HCT116 (cell line): Measurements from ENCODE around the gene HOXA13. TPM values are rescaled to one million over a fixed set of nuclear protein-coding genes. Genes with fewer than 3 reads are reported as not detected.

Experiments
- ATAC-seq: fragments of 200-7000 bp; cut with Tn5 transposase; 2 replicates; pipeline ENCODE4 v1.9.1; 2020; ENCODE audit warnings: mild to moderate bottlenecking, moderate library complexity
- BruUV-seq: library from RNA; stranded (reverse); fragments of 400-500 nt; replicated peaks from 2 replicates; lab custom pipeline; 2021; lab: Mats Ljungman, UMichigan
- CTCF ChIA-PET: fragments of 300-600 bp; sonication (Branson Sonifier 250); formaldehyde crosslinking; loops from one replicate; lab custom pipeline; 2021; ENCODE audit warnings: antibody characterized with exemption; lab: Charles Lee
- POLR2A ChIA-PET: fragments of 300-600, 350-600 bp; sonication (Branson Sonifier 250); formaldehyde crosslinking; loops from one replicate; lab custom pipeline; 2021; ENCODE audit warnings: antibody characterized with exemption; lab: Charles Lee
- RAD21 ChIA-PET, 2 experiments: fragments of 300-600 bp; sonication (Branson Sonifier 250); formaldehyde crosslinking; loops; one replicate each; lab custom pipeline; 2023; ENCODE audit warnings: low total read pairs in 2 of 2; ENCODE audit not compliant: uncharacterized antibody in 2 of 2, unreplicated experiment in 2 of 2, low non-redundant PET in 1 of 2; lab: Charles Lee
- DNase-seq: peaks from one replicate; pipeline ENCODE4 v3.0.0-alpha.2; 2010; ENCODE audit warnings: low read depth, low spot score
- H2AFZ ChIP-seq: fragments of 200-600 bp; shearing (Covaris generic), sonication (generic); 2 replicates; pipeline ENCODE4 v1.6.1; 2017; ENCODE audit warnings: low read depth, mixed run types, mixed read lengths, antibody characterized with exemption, low read length; ENCODE audit not compliant: poor library complexity, severe bottlenecking
- H3K27ac ChIP-seq: 2 replicates; pipeline ENCODE4 v1.5.1; 2012; ENCODE audit warnings: low read depth, low read length
- H3K27me3 ChIP-seq: fragments of 200-600 bp; sonication (generic); 2 replicates; pipeline ENCODE4 v1.6.1; 2016; ENCODE audit warnings: mixed run types, low read length, mixed read lengths; ENCODE audit not compliant: insufficient read depth
- H3K36me3 ChIP-seq, 2 experiments: fragments of 200-500 bp in 1 of 2; fragments of 200-600 bp in 1 of 2; sonication (Bioruptor generic) in 1 of 2; sonication (generic) in 1 of 2; 2 replicates each; pipeline versions ENCODE4 v1.5.1 to v1.6.1; 2014 to 2016; ENCODE audit warnings: low read length in 2 of 2, inconsistent platforms in 1 of 2, mixed read lengths in 1 of 2, mixed run types in 1 of 2; ENCODE audit not compliant: insufficient read depth in 2 of 2, control insufficient read depth in 1 of 2
- H3K4me1 ChIP-seq, 2 experiments: fragments of 200-600 bp in 1 of 2; sonication (generic) in 1 of 2; 2 replicates each; pipeline versions ENCODE4 v1.5.1 to v1.6.1; 2012 to 2017; ENCODE audit warnings: low read length in 2 of 2, inconsistent platforms in 1 of 2, mild to moderate bottlenecking in 1 of 2, mixed read lengths in 1 of 2, mixed run types in 1 of 2, moderate library complexity in 1 of 2; ENCODE audit not compliant: insufficient read depth in 2 of 2, control insufficient read depth in 1 of 2
- H3K4me2 ChIP-seq: fragments of 200-600 bp; sonication (generic); 2 replicates; pipeline ENCODE4 v1.6.1; 2017; ENCODE audit warnings: mixed run types, low read length, mixed read lengths
- H3K4me3 ChIP-seq, 2 experiments: fragments of 200-600 bp in 1 of 2; sonication (generic) in 1 of 2; replicated peaks in 1 of 2; 2 replicates each; pipeline ENCODE4 v1.5.1; 2011 to 2016; ENCODE audit warnings: low read length in 2 of 2, control low read depth in 1 of 2, low read depth in 1 of 2, mild to moderate bottlenecking in 1 of 2, mixed read lengths in 1 of 2, mixed run types in 1 of 2
- H3K79me2 ChIP-seq: fragments of 200-600 bp; sonication (generic); 2 replicates; pipeline ENCODE4 v1.6.1; 2017; ENCODE audit warnings: mild to moderate bottlenecking, mixed run types, low read length, moderate library complexity, mixed read lengths; ENCODE audit not compliant: insufficient read depth
- H3K9ac ChIP-seq: fragments of 200-600 bp; sonication (generic); 2 replicates; pipeline ENCODE4 v1.6.1; 2016; ENCODE audit warnings: low read length, mixed read lengths
- H3K9me2 ChIP-seq: fragments of 200-600 bp; sonication (generic), shearing (Covaris generic); 2 replicates; pipeline ENCODE4 v1.6.1; 2017; ENCODE audit warnings: mixed run types, mild to moderate bottlenecking, moderate library complexity; ENCODE audit not compliant: insufficient read depth
- H3K9me3 ChIP-seq, 2 experiments: fragments of 200-500 bp in 1 of 2; fragments of 200-600 bp in 1 of 2; sonication (Bioruptor generic) in 1 of 2; sonication (generic) in 1 of 2; 2 replicates each; pipeline ENCODE4 v1.6.1; 2014 to 2017; ENCODE audit warnings: low read length in 2 of 2, mixed read lengths in 2 of 2, inconsistent platforms in 1 of 2, low read depth in 1 of 2, mild to moderate bottlenecking in 1 of 2, mixed run types in 1 of 2, moderate library complexity in 1 of 2; ENCODE audit not compliant: control insufficient read depth in 1 of 2, insufficient read depth in 1 of 2
- H4K20me1 ChIP-seq: fragments of 200-600 bp; sonication (generic), shearing (Covaris generic); 2 replicates; pipeline ENCODE4 v1.6.1; 2017; ENCODE audit warnings: mixed run types, mild to moderate bottlenecking, moderate library complexity; ENCODE audit not compliant: insufficient read depth
- CBX3 ChIP-seq: IDR thresholded peaks from 2 replicates; pipeline ENCODE4 v1.6.1; 2012; ENCODE audit warnings: low read depth
- ELF1 ChIP-seq: IDR thresholded peaks from 2 replicates; pipeline ENCODE4 v1.6.1; 2012; ENCODE audit warnings: low read depth, borderline replicate concordance
- FOSL1 ChIP-seq: IDR thresholded peaks from 2 replicates; pipeline ENCODE4 v1.6.1; 2012; ENCODE audit warnings: low read depth
- POLR2A ChIP-seq: IDR thresholded peaks from 2 replicates; pipeline ENCODE4 v1.7.0; 2011; ENCODE audit warnings: borderline replicate concordance; ENCODE audit not compliant: insufficient read depth, insufficient read length; ENCODE audit errors: extremely low read depth
- POLR2AphosphoS5 ChIP-seq: IDR thresholded peaks from 2 replicates; pipeline ENCODE4 v1.6.1; 2011; ENCODE audit warnings: mild to moderate bottlenecking, low read depth, low read length, moderate library complexity
- SIN3A ChIP-seq: IDR thresholded peaks from 2 replicates; pipeline ENCODE4 v1.6.1; 2012; ENCODE audit warnings: low read depth
- SP1 ChIP-seq: IDR thresholded peaks from 2 replicates; pipeline ENCODE4 v1.6.1; 2012; ENCODE audit warnings: low read depth
- TCF7L2 ChIP-seq: IDR thresholded peaks from 2 replicates; pipeline ENCODE4 v1.7.0; 2011; ENCODE audit warnings: borderline replicate concordance, inconsistent platforms; ENCODE audit not compliant: insufficient read depth, insufficient read length; ENCODE audit errors: extremely low read depth
- YY1 ChIP-seq: IDR thresholded peaks from 2 replicates; pipeline ENCODE4 v1.6.1; 2011; ENCODE audit warnings: low read length, low read depth, moderate library complexity, mild to moderate bottlenecking; ENCODE audit not compliant: insufficient replicate concordance; ENCODE audit errors: extremely low read depth
- ZFX ChIP-seq: fragments of 450-650 bp; IDR thresholded peaks from 2 replicates; pipeline ENCODE4 v1.6.1; 2017
- intact Hi-C: fragments of 100-400 bp; cut with micrococcal nuclease; formaldehyde crosslinking; loops from 2 replicates; pipeline ENCODE4 v1.10.0; 2022
- total RNA-seq: library from RNA; stranded (reverse); gene quantifications from one replicate; pipeline ENCODE4 v1.2.1, GENCODE V29; 2021; ENCODE audit not compliant: unreplicated experiment
- TF ChIP-seq, protein P1 (sequence below): IDR thresholded peaks from 2 replicates; pipeline ENCODE4 v1.6.1; 2012
- TF ChIP-seq, protein P2 (sequence below), 3 experiments: fragments of 200-600 bp in 1 of 3; sonication (generic) in 1 of 3; IDR thresholded peaks in 2 of 3; conservative IDR thresholded peaks in 1 of 3; 2 replicates each; pipeline ENCODE4 v1.5.1; 2012 to 2017; ENCODE audit warnings: low read depth in 2 of 3, low read length in 2 of 3, antibody characterized with exemption in 1 of 3, borderline replicate concordance in 1 of 3, control low read depth in 1 of 3, mild to moderate bottlenecking in 1 of 3, mixed read lengths in 1 of 3, mixed run types in 1 of 3, moderate library complexity in 1 of 3; ENCODE audit not compliant: insufficient read depth in 1 of 3

HOXA13 gene
- total RNA-seq, 1 experiment from 2014 or later = 3.6 TPM

DNA sequence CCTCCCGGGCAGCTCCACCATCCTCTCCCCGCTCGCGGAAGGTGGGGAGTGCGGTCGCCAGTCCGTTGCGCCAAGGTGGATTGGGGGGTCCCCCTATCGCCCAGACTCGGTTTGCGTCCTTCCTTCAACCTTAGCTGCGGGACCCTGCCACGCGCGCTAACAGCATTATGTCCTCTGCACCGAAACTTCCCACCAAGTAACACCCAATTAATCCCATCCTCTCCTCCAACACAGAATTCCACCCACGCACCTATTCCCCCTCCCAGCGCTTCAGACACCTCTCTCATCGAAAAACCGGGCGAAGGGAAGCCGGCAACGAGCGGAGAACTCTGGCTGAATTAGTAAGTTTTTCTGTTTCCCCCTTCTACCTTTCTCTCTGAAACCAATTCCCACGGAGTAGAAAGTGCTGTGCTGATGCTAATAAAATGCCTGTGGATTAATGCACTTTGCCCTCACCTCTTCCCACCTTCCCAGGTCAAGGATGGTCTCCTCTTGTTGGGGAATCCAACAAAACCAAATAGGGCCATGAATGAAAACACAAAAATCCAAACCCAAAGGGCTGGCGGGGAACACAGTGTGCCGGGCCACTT is 48.5 kb downstream of the HOXA13 start:
- BruUV-seq = no TSS peak
- Histone ChIP-seq H2AFZ (peak overlapping the region; percentile 63), H3K79me2 (peaks cover 57% of the 10 kb centered on the region), H3K27ac (peak overlapping the region; percentile 82), H3K4me3 (peak overlapping the region; percentile 60 to 71), H3K9me3 (no peaks in the 10 kb centered on the region), H4K20me1 (no peaks in the 10 kb centered on the region), H3K4me1 (peaks cover 30 to 70% of the 10 kb centered on the region in 2 experiments), H3K9ac (peak overlapping the region; percentile 74), H3K27me3 (no peaks in the 10 kb centered on the region), H3K4me2 (peak overlapping the region; percentile 95), H3K9me2 (no peaks in the 10 kb centered on the region), H3K36me3 (no peaks in the 10 kb centered on the region)
- ChIA-PET CTCF (interaction anchor here (1.1 to 3.7 kb wide), 7 partner anchors 10 to 470 kb away, joined by 3 to 27 read pairs (median 5); no protein-coding TSS in a partner anchor), RAD21 (interaction anchor here in 1 of 2 experiments (1.2 kb wide), 1 partner anchor 9 kb away, joined by 3 read pairs; no protein-coding TSS in a partner anchor), POLR2A (interaction anchor here (1.1 to 2.5 kb wide), 4 partner anchors 10 to 471 kb away, joined by 3 to 8 read pairs (median 5); no protein-coding TSS in a partner anchor)
- ATAC-seq = no peak
- no peak for DNase-seq
- intact Hi-C loops = loop anchor here (5.0 kb wide), 1 partner anchor 299 kb away; no protein-coding TSS in a partner anchor
- TF ChIP-seq ELF1 (no peak), POLR2A (peak; percentile 23)

DNA sequence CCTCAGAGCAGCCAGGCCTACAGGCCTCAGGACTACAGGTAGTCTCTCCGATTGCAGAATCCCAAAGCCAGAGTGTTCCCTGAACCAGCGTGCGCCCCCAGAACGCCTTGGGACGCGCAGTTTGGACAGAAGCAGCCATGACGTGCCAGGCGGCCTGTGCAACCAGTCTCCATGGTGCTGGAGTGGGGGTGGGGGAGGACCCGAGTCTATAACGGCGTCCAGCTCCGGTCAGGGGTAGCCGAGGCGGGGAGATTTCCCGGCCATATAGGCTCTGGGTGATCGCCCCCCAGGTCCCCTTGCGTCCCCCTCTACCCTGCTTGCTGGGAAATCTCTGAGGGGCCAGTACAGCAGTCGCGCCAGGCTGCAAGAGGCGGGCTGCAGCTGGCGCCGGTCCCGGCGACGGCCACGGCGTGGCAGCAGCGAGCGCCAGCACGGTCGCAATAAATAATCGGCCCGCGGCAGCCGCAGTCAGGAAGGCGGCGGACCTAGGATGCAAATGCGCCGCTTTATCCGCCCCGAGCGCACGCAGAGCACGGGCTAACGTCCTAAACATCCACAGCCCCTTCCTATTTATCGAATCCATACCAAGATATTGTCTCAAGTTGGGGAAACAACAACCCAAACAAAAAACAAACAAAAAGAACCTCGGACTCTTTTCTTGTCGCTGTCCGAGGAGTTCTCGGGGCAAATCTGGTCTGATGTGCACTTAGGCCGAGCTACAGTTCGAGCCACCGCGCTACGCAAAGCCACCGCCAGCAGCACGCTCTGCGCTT is 49.1 kb downstream of the HOXA13 start:
- DNase-seq = no peak
- no peaks in the 10 kb centered on the region for H3K36me3 ChIP-seq
- peak overlapping the region; percentile 60 to 71 for H3K4me3 ChIP-seq
- ChIA-PET POLR2A (interaction anchor here (0.8 to 2.5 kb wide), 6 partner anchors 9 to 470 kb away, joined by 3 to 8 read pairs (median 4); no protein-coding TSS in a partner anchor), RAD21 (interaction anchor here in 1 of 2 experiments (1.0 to 1.2 kb wide), 4 partner anchors 10 to 781 kb away, joined by 3 to 4 read pairs (median 3); no protein-coding TSS in a partner anchor), CTCF (interaction anchor here (0.6 to 3.7 kb wide), 8 partner anchors 11 to 469 kb away, joined by 3 to 27 read pairs (median 4); no protein-coding TSS in a partner anchor)
- H3K9me2 ChIP-seq = no peaks in the 10 kb centered on the region
- TSS peak; percentile 65 for BruUV-seq
- TF ChIP-seq SIN3A = no peak
- TF ChIP-seq, protein P1, sequence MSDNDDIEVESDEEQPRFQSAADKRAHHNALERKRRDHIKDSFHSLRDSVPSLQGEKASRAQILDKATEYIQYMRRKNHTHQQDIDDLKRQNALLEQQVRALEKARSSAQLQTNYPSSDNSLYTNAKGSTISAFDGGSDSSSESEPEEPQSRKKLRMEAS = no peak
- peak; percentile 43 for TF ChIP-seq TCF7L2
- no peak for TF ChIP-seq CBX3
- peak; percentile 61 for TF ChIP-seq YY1
- TF ChIP-seq ELF1 = no peak
- peak; percentile 89 for TF ChIP-seq ZFX
- TF ChIP-seq POLR2A = peak; percentile 83
- TF ChIP-seq SP1 = no peak
- peak; percentile 75 for TF ChIP-seq POLR2AphosphoS5
- TF ChIP-seq FOSL1 = no peak
- TF ChIP-seq, protein P2, sequence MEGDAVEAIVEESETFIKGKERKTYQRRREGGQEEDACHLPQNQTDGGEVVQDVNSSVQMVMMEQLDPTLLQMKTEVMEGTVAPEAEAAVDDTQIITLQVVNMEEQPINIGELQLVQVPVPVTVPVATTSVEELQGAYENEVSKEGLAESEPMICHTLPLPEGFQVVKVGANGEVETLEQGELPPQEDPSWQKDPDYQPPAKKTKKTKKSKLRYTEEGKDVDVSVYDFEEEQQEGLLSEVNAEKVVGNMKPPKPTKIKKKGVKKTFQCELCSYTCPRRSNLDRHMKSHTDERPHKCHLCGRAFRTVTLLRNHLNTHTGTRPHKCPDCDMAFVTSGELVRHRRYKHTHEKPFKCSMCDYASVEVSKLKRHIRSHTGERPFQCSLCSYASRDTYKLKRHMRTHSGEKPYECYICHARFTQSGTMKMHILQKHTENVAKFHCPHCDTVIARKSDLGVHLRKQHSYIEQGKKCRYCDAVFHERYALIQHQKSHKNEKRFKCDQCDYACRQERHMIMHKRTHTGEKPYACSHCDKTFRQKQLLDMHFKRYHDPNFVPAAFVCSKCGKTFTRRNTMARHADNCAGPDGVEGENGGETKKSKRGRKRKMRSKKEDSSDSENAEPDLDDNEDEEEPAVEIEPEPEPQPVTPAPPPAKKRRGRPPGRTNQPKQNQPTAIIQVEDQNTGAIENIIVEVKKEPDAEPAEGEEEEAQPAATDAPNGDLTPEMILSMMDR (IDR thresholded peaks at IDR 0.05 in 2 of 3, conservative IDR thresholded peaks at IDR 0.05 in 1 of 3; ENCODE audit: borderline replicate concordance in 1 of 3, insufficient read depth in 1 of 3, low read depth in 2 of 3, low read length in 2 of 3) = peak in 2 of 3 experiments; percentile 76 to 83; a peak in 4 of 6 replicates
- intact Hi-C loops = loop anchor here (5.0 kb wide), 1 partner anchor 298 kb away; no protein-coding TSS in a partner anchor
- no peaks in the 10 kb centered on the region for H3K27me3 ChIP-seq
- H3K9me3 ChIP-seq = no peaks in the 10 kb centered on the region
- H2AFZ ChIP-seq = peak overlapping the region; percentile 63
- peak; percentile 62 for ATAC-seq
- H3K79me2 ChIP-seq = peaks cover 51% of the 10 kb centered on the region
- peak overlapping the region; percentile 82 for H3K27ac ChIP-seq
- H3K9ac ChIP-seq = peak overlapping the region; percentile 74
- no peaks in the 10 kb centered on the region for H4K20me1 ChIP-seq
- peaks cover 30 to 69% of the 10 kb centered on the region in 2 experiments for H3K4me1 ChIP-seq
- peak overlapping the region; percentile 95 for H3K4me2 ChIP-seq
